ENCODE results near the gene MYLK.
A peak's percentile ranks its signal among the peaks of the same experiment; 100 is the strongest.

The MYLK gene

GRCh38 chr3:123661973-123662372 lies 222.2 kb downstream of the MYLK start:
- DNase-seq = no peak

GRCh38 chr3:123660900-123661299 lies 223.2 kb downstream of the MYLK start:
- DNase-seq = peak; percentile 100

- peak; percentile 31 for DNase-seq
These were observed 223.9 kb downstream of the MYLK start for GRCh38 chr3:123660141-123660675.

- DNase-seq = no peak
These were observed 225.3 kb downstream of the MYLK start for GRCh38 chr3:123658852-123659206.

- DNase-seq = peak; percentile 71
These were observed 225.8 kb downstream of the MYLK start for GRCh38 chr3:123658118-123658851.

- DNase-seq = no peak
These were observed 226.6 kb downstream of the MYLK start for GRCh38 chr3:123657568-123657967.

- no peak for DNase-seq
These were observed 227.0 kb downstream of the MYLK start for GRCh38 chr3:123657111-123657510.

GRCh38 chr3:123656691-123657090 lies 227.4 kb downstream of the MYLK start:
- DNase-seq = no peak

GRCh38 chr3:123656274-123656673 lies 227.9 kb downstream of the MYLK start:
- no peak for DNase-seq

GRCh38 chr3:123655400-123655799 lies 228.7 kb downstream of the MYLK start:
- no peak for DNase-seq

GRCh38 chr3:123653221-123653682 lies 230.9 kb downstream of the MYLK start:
- DNase-seq = peak; percentile 92

GRCh38 chr3:123652342-123652984 lies 231.7 kb downstream of the MYLK start:
- peak; percentile 79 for DNase-seq

GRCh38 chr3:123651449-123652341 lies 232.4 kb downstream of the MYLK start:
- DNase-seq = no peak

- DNase-seq = no peak
These were observed 234.0 kb downstream of the MYLK start for GRCh38 chr3:123650101-123650500.

GRCh38 chr3:123648696-123649405 lies 235.3 kb downstream of the MYLK start:
- DNase-seq = no peak

- no peak for DNase-seq
These were observed 239.8 kb downstream of the MYLK start for GRCh38 chr3:123644358-123644757.

- no peak for DNase-seq
These were observed 241.2 kb downstream of the MYLK start for GRCh38 chr3:123642957-123643330.

- peak; percentile 90 for DNase-seq
These were observed 241.8 kb downstream of the MYLK start for GRCh38 chr3:123642182-123642956.

- no peak for DNase-seq
These were observed 242.6 kb downstream of the MYLK start for GRCh38 chr3:123641505-123641904.

GRCh38 chr3:123640740-123641462 lies 243.2 kb downstream of the MYLK start:
- DNase-seq = no peak

GRCh38 chr3:123640311-123640710 lies 243.8 kb downstream of the MYLK start:
- DNase-seq = no peak

All from fibroblast of skin of right quadriceps (primary cell).